SK-N-SH treated with all-trans-retinoic acid at 6 μM for 48 hours (cell line): ENCODE results near the gene NFKB1.

ENCODE experiments used
- BACH2 ChIP-seq: fragments of 250-450 bp; sonication (Bioruptor Pico); IDR thresholded peaks from 2 replicates; pipeline ENCODE4 v1.9.0; 2021; ENCODE audit warnings: mild to moderate bottlenecking, borderline replicate concordance
- ZC3H10 ChIP-seq: fragments of 250-450 bp; sonication (Bioruptor Pico); IDR thresholded peaks from 2 replicates; pipeline ENCODE4 v1.5.1; 2021; ENCODE audit warnings: mild to moderate bottlenecking, moderate library complexity
- ZFP3 ChIP-seq: fragments of 250-450 bp; sonication (Bioruptor Pico); IDR thresholded peaks from 2 replicates; pipeline ENCODE4 v1.5.0; 2020; ENCODE audit warnings: mild to moderate bottlenecking, moderate library complexity

- TF ChIP-seq ZC3H10 (CRISPR knock-in tag) (no peak), BACH2 (CRISPR knock-in tag) (no peak), ZFP3 (CRISPR knock-in tag) (no peak)
These were observed 31.4 kb upstream of the NFKB1 start for GRCh38 chr4:102469806-102470205.
